HK-2 (cell line): ENCODE results near the gene CPTP.

Experiments
- DNase-seq: peaks from one replicate; pipeline ENCODE4 v3.0.0-alpha.2; 2018; ENCODE audit not compliant: unreplicated experiment

The CPTP gene

GRCh38 chr1:1324524-1325287 is at the start of gene CPTP, which contains the start of gene INTS11:
CPTP (plus strand) TSS chr1:1324802; CDS start chr1:1326911, 2,109 bp downstream.
INTS11 (minus strand) TSS chr1:1324660; CDS start chr1:1324608, 52 bp downstream.
- peak; percentile 97 for DNase-seq

GRCh38 chr1:1274931-1275431 is 49.6 kb upstream of the CPTP start:
- no peak for DNase-seq

- no peak for DNase-seq
Observed at GRCh38 chr1:1275836-1276235, 48.8 kb upstream of the CPTP start.

DNA sequence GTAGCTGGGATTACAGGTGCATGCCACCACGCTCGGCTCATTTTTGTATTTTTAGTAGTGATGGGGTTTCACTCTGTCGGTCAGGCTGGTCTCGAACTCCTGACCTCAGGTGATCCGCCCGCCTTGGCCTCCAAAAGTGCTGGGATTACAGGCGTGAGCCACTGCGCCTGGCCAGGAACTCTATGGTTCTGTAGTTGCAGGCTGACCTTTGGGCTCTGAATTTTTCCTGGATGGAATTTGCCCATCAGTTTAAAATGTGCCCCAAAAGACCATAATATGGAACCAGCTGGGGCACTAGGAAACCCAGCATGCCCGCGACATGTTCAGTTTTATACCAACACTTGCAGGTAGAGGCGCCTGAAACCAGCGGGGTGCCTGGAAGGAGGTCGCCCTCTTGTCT is 46.0 kb upstream of the CPTP start:
- no peak for DNase-seq

DNA sequence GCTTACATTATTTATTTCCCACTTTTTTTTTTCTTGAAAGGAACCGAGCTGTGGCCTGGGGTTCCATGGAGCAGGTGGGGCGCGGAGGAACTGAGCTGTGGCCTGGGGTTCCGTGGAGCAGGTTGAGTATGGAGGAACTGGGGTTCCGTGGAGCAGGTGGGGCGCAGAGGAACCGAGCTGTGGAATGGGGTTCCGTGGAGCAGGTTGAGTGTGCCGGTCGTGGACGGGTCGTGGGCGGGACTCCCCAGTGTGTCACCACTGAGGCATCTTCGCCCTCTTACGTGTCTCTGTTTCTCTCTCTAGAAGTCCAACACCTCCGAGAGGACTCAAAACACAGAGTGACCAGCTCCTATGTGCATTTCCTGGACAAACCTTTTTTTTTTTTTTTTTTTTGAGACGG is 45.6 kb upstream of the CPTP start:
- no peak for DNase-seq

DNA sequence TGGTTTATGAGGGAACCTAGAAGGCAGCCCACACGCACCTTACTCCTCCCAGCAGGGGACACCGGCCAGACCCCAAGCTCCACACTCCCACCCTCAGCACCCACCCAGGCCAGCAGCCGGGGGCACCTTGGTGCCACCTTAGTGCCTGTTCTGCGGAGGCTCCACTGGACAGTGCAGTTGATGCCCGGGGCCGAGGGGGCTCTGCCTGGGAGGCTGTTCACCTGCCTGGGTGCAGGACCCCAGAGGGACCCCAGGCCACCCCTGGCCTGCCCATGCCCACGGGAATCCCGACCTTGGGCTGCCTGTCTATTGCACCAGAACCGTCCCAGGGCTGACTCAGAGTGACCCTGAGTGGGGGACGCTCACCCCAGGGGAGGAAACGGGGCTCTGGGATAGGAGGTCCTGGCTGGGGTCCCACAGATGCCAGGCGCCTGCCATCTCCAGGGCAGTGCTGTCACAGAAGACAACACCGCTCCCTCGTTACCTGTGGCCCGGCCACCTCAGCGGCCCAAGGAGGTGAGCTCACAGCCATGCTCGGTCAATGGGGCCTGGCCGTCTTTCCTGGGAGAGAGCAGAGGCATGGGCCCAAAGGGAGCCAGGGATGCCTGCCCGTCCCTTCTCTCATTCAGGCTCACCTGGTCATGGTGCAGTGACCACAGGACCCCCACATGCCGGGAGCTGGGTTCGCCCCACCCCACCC is 43.7 kb upstream of the CPTP start:
- no peak for DNase-seq

DNA sequence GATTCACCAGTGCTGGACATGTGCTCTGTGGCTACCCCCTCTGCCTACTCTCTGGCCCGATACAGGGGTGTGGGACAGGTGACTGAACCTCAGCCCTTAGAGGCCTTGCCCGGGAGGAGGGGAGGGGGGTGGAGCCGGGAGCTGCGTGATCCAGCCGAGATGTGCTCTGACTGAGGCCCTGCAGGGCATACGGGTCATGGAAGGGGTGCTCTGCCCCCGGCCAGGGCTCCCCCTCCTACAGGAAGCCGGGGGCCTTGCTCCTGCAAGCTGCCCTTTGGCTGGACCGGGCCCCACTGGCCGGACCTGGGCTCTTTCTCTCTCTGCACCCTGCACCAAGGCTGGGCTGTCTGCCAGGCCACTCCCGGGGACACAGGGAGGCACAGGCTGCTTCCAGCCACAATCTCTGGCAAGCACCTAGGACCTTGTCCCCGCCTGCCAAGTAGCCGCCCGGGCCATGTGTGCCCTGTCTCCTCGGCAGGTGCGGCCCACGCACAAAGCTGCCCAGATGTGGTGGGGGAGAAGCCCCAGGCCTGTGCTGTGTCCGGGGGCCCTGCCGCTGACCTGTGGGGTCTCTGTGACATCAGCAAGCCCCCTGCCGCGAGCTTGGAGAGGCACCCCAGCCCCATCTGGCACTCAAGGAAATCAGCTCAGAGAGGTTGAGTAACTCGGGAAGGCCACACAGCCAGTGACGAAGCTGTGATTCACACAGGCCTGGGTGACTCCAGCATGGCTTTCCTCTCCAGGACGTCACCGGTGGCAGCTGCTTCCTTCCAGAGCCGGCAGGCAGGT is 42.9 kb upstream of the CPTP start:
- peak; percentile 76 for DNase-seq

DNA sequence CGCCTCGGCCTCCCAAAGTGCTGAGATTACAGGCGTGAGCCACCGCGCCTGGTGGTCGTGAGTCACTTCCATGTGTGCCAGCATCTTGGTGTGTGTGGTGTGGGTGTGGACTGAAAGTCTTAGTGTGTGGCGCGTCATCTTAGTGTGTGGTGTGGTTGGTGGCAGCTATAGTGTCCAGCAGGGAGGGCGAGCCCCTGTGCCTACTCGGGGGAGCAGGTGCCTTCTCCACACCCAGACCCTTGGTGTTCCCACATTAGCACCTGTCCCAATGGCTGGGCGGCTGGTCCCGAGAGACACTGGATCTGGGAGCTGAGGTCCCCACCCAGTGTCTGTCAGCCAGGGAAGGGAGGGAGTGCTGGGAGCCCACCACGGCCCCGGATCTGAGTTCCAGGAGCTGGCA is 41.6 kb upstream of the CPTP start:
- no peak for DNase-seq

DNA sequence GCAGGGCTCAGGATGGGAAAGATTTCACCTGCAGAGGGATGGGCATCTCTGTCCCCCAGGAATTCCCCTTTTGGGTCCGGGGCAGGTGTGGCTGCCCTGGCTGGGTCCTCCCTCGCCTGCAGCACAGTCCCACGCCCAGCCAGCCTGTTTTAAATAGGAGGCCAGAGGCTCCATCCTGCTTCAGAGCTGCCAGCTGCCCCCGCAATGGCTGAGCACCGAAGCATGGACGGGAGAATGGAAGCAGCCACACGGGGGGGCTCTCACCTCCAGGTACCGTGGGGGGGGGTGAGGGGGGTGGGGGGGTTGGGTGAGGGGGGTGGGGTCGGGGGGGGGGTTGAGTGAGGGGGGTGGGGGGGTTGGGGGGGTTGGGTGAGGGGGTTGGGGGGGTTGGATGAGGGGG is 40.8 kb upstream of the CPTP start:
- DNase-seq, result peak; percentile 40

GRCh38 chr1:1284221-1285101 is 40.1 kb upstream of the CPTP start:
- no peak for DNase-seq

GRCh38 chr1:1285102-1285571 is 39.5 kb upstream of the CPTP start:
- no peak for DNase-seq

DNA sequence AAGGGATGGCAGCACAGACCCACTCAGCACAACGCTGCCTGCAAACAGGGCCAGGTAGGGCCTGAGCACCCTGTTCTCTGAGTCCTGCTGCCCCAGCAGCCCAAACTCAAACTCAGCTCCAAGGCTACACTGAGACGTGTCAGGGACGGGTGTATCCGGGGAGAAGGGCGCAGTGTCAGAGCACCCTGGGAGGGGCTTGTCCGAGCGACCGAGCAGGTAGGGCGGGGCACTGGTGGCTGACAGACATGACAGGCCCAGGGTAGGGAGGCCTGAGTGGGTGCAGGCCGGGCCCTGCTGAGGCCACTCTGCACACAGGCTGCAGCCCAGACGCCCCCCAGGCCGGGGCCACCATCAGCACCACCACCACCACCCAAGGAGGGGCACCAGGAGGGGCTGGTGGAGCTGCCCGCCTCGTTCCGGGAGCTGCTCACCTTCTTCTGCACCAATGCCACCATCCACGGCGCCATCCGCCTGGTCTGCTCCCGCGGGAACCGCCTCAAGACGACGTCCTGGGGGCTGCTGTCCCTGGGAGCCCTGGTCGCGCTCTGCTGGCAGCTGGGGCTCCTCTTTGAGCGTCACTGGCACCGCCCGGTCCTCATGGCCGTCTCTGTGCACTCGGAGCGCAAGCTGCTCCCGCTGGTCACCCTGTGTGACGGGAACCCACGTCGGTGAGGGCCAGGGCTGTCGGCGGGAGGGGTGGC is 38.8 kb upstream of the CPTP start:
- no peak for DNase-seq

DNA sequence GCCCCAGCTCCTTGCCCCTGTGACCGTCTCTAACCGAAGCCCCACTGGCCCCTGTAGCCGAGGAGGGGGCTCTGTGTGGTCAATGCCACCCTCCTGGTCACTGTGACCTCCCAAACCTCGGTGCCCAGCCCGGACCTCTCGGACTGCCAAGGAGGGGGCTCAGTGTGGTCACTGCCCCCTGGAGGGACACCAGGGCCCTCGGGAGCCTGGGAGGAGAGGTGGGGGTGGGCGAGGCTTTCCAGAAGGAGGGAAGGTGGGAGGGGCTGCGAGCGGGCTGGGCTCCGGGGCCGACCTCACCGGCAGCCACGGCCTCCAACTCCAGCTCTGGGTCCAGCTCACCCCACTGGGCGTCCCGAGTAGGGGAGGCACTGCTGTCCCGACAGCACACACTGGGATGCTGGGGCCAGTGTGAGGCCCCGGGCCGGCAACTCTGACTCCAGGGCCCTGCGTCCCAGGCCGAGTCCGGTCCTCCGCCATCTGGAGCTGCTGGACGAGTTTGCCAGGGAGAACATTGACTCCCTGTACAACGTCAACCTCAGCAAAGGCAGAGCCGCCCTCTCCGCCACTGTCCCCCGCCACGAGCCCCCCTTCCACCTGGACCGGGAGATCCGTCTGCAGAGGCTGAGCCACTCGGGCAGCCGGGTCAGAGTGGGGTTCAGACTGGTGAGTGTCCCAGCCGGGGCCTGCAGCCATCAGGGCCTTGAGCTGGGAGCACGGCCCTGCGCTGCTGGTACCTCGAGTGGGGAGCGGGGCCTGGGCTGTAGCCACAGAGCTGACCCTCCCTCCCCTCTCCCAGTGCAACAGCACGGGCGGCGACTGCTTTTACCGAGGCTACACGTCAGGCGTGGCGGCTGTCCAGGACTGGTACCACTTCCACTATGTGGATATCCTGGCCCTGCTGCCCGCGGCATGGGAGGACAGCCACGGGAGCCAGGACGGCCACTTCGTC is 38.0 kb upstream of the CPTP start:
- DNase-seq, result no peak

DNA sequence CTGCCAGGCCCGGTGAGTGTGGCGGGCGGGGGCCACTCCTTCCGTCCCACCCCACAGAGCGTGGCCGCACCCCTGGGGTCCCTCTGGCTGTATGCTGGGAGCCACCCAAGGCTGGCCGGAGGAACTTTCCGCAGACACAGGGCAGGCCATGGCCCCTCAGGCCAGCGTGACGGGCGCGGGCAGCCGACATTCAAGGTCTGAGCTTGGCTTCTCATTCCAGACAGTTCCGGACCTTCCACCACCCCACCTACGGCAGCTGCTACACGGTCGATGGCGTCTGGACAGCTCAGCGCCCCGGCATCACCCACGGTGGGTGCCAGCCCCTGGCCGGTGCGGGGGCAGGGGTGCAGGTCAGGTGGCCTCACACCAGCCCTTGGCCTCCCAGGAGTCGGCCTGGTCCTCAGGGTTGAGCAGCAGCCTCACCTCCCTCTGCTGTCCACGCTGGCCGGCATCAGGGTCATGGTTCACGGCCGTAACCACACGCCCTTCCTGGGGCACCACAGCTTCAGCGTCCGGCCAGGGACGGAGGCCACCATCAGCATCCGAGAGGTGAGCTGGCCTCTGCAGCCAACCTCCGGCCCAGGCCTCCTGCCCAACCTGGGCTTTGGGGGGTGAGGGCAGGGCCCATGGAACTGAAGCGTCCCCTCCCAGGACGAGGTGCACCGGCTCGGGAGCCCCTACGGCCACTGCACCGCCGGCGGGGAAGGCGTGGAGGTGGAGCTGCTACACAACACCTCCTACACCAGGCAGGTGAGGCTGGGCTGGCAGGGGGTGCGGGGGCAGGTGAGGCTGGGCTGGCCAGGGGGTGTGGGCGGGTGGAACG is 37.1 kb upstream of the CPTP start:
- DNase-seq, result no peak

DNA sequence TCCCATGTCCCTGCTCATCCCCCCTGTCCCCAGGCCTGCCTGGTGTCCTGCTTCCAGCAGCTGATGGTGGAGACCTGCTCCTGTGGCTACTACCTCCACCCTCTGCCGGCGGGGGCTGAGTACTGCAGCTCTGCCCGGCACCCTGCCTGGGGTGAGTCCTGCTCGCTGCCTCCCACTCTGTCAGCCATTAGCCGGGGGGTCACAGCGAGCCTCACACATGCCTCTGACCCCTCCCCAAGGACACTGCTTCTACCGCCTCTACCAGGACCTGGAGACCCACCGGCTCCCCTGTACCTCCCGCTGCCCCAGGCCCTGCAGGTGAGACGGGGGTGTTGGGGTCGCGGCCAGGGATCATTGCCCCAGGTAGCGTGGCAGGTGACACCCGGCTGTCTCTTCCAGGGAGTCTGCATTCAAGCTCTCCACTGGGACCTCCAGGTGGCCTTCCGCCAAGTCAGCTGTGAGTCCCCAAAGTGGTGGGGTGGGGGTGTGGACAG is 34.3 kb upstream of the CPTP start:
- peak; percentile 67 for DNase-seq

DNA sequence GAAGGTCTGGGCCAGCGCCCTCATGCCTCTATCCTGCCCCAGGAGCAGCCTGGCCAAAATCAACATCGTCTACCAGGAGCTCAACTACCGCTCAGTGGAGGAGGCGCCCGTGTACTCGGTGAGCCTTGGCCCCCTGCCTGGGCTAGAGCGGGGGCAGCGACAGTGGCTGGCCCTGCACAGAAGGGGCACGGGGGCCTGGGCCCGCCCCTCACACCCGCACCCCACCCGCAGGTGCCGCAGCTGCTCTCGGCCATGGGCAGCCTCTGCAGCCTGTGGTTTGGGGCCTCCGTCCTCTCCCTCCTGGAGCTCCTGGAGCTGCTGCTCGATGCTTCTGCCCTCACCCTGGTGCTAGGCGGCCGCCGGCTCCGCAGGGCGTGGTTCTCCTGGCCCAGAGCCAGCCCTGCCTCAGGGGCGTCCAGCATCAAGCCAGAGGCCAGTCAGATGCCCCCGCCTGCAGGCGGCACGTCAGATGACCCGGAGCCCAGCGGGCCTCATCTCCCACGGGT is 33.5 kb upstream of the CPTP start:
- DNase-seq, result no peak

GRCh38 chr1:1291548-1292441 is 32.8 kb upstream of the CPTP start:
- peak; percentile 70 for DNase-seq
